Upper lobe of right lung (tissue), 1 donor: ENCODE results near the gene PTPRN. TPM values are rescaled to one million over a fixed set of nuclear protein-coding genes. Genes with fewer than 3 reads are reported as not detected.

ENCODE experiments used
- ATAC-seq: fragments of 200-7000 bp; cut with Tn5 transposase; one replicate; pipeline ENCODE4 v1.9.1; 2020; ENCODE audit warnings: mild to moderate bottlenecking, moderate library complexity
- DNase-seq: peaks from one replicate; pipeline ENCODE4 v3.0.0-alpha.2; 2020
- H3K27ac ChIP-seq: fragments of 200-600 bp; one replicate; pipeline ENCODE4 v1.8.0; 2022
- H3K27me3 ChIP-seq: fragments of 200-600 bp; one replicate; pipeline ENCODE4 v1.8.0; 2022; ENCODE audit warnings: mild to moderate bottlenecking
- H3K36me3 ChIP-seq: fragments of 200-600 bp; one replicate; pipeline ENCODE4 v1.8.0; 2022
- H3K4me1 ChIP-seq: fragments of 200-600 bp; one replicate; pipeline ENCODE4 v1.8.0; 2022
- H3K4me3 ChIP-seq: fragments of 200-600 bp; one replicate; pipeline ENCODE4 v1.8.0; 2022; ENCODE audit warnings: mild to moderate bottlenecking
- H3K9me3 ChIP-seq: fragments of 200-600 bp; one replicate; pipeline ENCODE4 v1.8.0; 2022
- intact Hi-C: fragments of 100-400 bp; cut with DNase I; formaldehyde crosslinking; loops from one replicate; pipeline ENCODE4 v1.11.0; 2022
- total RNA-seq: library from RNA; stranded (reverse); fragmentation: NEBNext Ultra II Directional; extraction: Animal tissue kit (Norgen Biotek cat#: 25700); gene quantifications from one replicate; pipeline ENCODE4 v1.2.1, GENCODE V29; 2021
- TF ChIP-seq, protein P1 (sequence below): fragments of 200-600 bp; IDR thresholded peaks from one replicate; pipeline ENCODE4 v1.8.0; 2022; ENCODE audit warnings: antibody characterized with exemption
- donor health status: DM: no; HTN: yes; CAD: no; lungs with severe emphysema.

PTPRN gene
- total RNA-seq, 1 donor from 2014 or later, result not detected

DNA sequence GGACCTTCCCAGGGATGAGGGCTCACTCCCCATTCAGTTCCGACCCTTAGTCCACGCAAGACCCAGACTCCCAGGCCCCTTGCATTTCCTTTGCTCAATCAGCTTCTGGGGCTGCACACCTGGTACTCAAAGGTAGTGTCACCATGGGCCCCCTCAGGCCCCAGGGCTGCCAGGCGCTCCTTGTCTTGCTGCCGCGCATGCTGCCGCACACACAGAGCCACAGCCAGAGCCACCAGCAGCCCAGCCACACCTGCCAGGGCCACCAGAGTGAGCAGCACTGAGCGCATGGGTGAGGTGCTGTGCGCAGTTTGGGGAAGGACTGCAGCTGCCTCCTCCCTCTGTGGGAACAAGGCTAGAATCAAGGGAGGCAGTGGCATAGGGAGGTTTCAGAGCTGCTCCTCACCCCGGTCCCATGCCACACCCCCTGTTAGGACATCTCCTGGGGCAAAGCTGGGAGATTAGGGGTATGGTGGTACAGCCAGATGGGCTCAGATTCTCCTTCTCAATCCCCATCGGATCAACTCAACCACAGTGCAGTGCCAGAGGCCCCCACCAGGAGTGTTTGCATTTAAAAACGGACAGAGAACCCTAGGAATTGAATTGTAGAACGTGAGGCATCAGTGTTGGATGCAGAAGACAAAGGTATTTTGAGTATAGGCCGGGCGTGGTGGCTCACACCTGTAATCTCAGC lies 11.3 kb downstream of the PTPRN start:
- Histone ChIP-seq H3K4me3 (no peak overlapping the region), H3K27me3 (peaks cover 17% of the 10 kb centered on the region), H3K9me3 (no peaks in the 10 kb centered on the region), H3K27ac (no peak overlapping the region), H3K4me1 (peaks cover 12% of the 10 kb centered on the region), H3K36me3 (no peaks in the 10 kb centered on the region)
- intact Hi-C loops, result no loop called here
- no peak for ATAC-seq
- TF ChIP-seq, protein P1, sequence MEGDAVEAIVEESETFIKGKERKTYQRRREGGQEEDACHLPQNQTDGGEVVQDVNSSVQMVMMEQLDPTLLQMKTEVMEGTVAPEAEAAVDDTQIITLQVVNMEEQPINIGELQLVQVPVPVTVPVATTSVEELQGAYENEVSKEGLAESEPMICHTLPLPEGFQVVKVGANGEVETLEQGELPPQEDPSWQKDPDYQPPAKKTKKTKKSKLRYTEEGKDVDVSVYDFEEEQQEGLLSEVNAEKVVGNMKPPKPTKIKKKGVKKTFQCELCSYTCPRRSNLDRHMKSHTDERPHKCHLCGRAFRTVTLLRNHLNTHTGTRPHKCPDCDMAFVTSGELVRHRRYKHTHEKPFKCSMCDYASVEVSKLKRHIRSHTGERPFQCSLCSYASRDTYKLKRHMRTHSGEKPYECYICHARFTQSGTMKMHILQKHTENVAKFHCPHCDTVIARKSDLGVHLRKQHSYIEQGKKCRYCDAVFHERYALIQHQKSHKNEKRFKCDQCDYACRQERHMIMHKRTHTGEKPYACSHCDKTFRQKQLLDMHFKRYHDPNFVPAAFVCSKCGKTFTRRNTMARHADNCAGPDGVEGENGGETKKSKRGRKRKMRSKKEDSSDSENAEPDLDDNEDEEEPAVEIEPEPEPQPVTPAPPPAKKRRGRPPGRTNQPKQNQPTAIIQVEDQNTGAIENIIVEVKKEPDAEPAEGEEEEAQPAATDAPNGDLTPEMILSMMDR, result no peak
- peak; percentile 49 for DNase-seq

DNA sequence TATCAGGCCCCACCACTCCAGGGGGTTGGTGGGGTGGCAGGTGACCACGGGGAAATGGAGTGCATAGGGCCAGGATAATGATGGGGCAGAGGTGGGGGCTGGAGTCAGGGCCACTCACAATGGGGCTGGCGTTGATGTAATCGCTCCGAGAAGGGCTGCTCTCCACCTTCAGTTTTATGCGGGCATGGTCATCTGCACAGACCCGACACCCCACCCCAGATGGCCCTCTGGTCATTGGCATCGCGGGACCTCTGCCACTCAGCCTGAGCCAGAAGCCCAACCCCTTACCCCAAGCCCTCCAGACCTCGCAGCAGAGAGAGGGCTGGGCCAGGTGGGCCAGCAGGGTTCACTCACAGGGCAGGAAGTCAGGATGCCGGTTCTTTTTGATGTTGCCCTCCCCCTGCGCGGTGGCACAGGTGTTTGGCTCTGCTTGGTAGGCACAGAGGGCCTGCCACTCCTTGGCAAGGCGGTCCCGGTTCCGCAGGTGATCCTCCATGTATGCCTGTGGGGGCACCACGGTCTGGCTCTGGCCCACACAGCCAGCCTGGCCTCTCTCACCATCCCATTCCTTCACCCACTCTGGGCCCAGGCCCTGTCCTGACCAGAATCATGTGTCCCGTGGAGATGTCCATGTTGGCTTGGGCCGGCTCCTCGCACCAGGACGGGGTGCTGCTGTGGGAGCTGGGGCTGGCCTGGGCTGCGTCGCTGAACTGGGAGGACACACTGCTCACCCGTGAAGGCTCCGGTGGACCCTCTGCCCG lies 12.4 kb downstream of the PTPRN start:
- ATAC-seq, result no peak
- Histone ChIP-seq H3K36me3 (no peaks in the 10 kb centered on the region), H3K4me3 (no peak overlapping the region), H3K27ac (no peak overlapping the region), H3K9me3 (no peaks in the 10 kb centered on the region), H3K4me1 (peaks cover 12% of the 10 kb centered on the region), H3K27me3 (peaks cover 13% of the 10 kb centered on the region)
- TF ChIP-seq, protein P1, result no peak
- DNase-seq, result peak; percentile 56
- intact Hi-C loops, result no loop called here

DNA sequence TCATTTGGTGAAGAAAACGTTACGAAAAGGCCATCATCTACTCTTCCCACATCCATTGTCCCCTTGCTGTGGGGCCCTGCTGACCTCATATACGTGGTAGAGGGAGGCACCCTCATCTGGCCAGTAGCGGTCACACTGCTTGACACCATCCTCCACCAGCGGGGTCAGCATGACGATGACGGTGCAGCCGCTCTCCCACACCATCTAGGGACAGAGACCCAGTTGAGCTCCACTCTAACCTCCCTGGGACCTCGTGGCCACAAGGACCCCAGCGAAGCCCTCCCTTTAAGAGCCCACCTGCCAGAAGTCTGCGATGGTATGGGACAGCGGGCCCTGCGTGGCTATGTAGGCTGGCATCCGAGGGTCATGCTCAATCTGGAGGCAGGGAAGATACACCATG lies 13.1 kb downstream of the PTPRN start:
- peaks cover 12% of the 10 kb centered on the region for H3K4me1 ChIP-seq
- H3K9me3 ChIP-seq, result no peaks in the 10 kb centered on the region
- TF ChIP-seq, protein P1, result no peak
- DNase-seq (peak; percentile 49), ATAC-seq (no peak)
- intact Hi-C loops, result no loop called here
- H3K27ac ChIP-seq, result no peak overlapping the region
- no peak overlapping the region for H3K4me3 ChIP-seq
- peaks cover 12% of the 10 kb centered on the region for H3K27me3 ChIP-seq
- no peaks in the 10 kb centered on the region for H3K36me3 ChIP-seq

DNA sequence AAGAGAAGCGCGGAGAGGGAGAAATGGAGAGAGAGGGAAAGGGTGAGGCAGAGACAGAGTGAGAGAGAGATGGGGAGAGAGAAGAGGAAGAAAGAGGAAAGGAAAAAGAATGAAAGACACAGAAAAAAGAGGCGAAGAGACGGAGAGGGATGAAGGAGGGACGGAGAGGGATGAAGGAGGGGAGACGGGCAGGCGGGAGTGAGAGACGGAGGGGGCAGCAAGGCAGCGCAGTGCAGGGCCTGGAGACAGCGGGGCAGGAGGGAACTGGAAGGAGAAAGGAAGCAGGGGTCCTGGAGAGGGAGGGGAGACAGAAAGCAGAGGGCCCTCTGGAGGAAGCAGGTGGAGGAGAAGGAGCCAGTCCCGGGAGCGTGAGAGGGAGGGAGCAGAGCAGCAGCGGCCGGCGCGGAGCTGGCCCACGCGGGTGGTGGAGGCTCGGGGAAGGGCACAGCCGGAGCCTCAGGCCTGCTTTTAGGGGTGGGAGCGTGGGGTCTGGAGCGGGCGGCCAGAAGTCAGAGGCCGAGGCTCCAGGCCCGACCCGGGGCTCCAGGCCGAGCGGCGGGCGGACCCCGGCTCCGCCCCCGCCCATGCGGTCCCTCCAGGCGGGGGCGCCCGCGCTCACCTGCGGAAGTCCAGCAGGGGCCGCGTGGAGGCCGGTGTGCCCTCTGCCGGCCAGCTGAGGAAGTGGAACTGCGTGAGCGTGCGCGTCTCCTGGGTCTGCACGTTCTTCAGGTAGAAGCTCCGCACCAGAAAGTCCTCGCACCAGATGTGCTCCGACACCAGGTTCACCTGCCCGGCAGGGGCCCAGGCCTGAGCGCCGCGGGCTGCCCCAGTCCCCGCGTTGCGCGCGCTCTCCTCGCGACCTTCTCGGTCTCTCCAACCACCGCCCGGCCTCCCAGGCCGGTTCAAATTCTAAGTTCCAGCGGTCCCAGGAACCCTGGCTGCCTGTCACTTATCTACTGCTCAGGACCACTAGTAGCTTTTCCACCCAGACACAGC lies 14.5 kb downstream of the PTPRN start:
- H3K4me1 ChIP-seq, result peaks cover 12% of the 10 kb centered on the region
- intact Hi-C loops, result loop anchor here (5.0 kb wide), 1 partner anchor 132 kb away; the partner anchor contains the start of gene NHEJ1
- H3K9me3 ChIP-seq, result no peaks in the 10 kb centered on the region
- H3K27ac ChIP-seq, result peak overlapping the region; percentile 59
- H3K36me3 ChIP-seq, result no peaks in the 10 kb centered on the region
- peak; percentile 94 for DNase-seq
- peak; percentile 97 for ATAC-seq
- peak overlapping the region; percentile 53 for H3K4me3 ChIP-seq
- H3K27me3 ChIP-seq, result peaks cover 6% of the 10 kb centered on the region
- TF ChIP-seq, protein P1, result peak; percentile 99

DNA sequence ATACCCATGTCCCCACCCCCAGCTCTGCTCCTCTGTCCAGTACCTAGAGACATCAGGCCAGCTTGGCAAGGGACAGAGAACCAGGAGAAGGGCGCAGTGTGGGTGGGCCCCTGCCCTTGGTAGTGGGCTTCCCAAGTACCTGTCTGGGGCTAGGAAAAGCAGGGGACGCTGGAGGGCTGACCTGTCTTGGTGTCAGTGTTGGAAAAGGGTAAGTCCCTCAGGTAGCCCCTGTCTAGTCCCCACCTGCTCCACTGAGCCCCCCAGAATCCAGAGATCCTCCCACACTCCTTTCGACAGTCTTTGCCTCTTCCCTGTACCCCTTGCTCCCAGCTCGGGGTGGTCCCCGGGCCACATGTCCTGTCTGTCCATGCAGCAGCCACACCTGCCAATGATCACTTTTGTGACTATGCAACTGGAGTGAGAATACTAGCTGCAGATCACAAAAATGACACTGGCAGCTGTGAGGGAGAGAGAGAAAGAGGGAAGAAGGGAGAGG lies 15.4 kb downstream of the PTPRN start:
- H3K27ac ChIP-seq, result no peak overlapping the region
- H3K27me3 ChIP-seq, result no peaks in the 10 kb centered on the region
- DNase-seq (peak; percentile 40), ATAC-seq (no peak)
- H3K4me3 ChIP-seq, result no peak overlapping the region
- TF ChIP-seq, protein P1, result no peak
- intact Hi-C loops, result loop anchor here (5.0 kb wide), 1 partner anchor 131 kb away; the partner anchor contains the start of gene NHEJ1
- no peaks in the 10 kb centered on the region for H3K36me3 ChIP-seq
- peaks cover 16% of the 10 kb centered on the region for H3K4me1 ChIP-seq
- no peaks in the 10 kb centered on the region for H3K9me3 ChIP-seq
